HepG2 (cell line): ENCODE measurements around the gene CERT1. TPM values are rescaled to one million over a fixed set of nuclear protein-coding genes. Genes with fewer than 3 reads are reported as not detected.

Source experiments
- ATAC-seq: fragments of 200-7000 bp; cut with Tn5 transposase; 3 replicates; pipeline ENCODE4 v1.9.1; 2020; ENCODE audit warnings: mild to moderate bottlenecking, moderate library complexity
- BruUV-seq: library from RNA; stranded (reverse); fragments of 400-500 nt; replicated peaks from 2 replicates; lab custom pipeline; 2021; lab: Mats Ljungman, UMichigan
- CTCF ChIA-PET: fragments of 300-600 bp; formaldehyde crosslinking; extraction: SDS; loops from one replicate; lab custom pipeline; 2021; ENCODE audit warnings: low total read pairs, inconsistent platforms, low intra/inter-chr PET ratio; lab: Yijun Ruan, JAX
- POLR2A ChIA-PET: fragments of 350-600 bp; sonication (Branson Sonifier 250); formaldehyde crosslinking; loops from one replicate; lab custom pipeline; 2020; ENCODE audit warnings: antibody characterized with exemption, inconsistent platforms; lab: Yijun Ruan, JAX
- DNase-seq: peaks from one replicate; pipeline ENCODE4 v3.0.0-alpha.2; 2015; ENCODE audit warnings: low spot score
- FAIRE-seq: peaks from 3 replicates; lab custom pipeline; 2011; peaks lifted over from hg19 to GRCh38; lab: Jason Lieb, UNC
- H2AFZ ChIP-seq: one replicate; pipeline ENCODE4 v1.6.1; 2011; ENCODE audit warnings: low read length, inconsistent platforms
- H3K27ac ChIP-seq: fragments of 300-600 bp; 3 replicates; pipeline ENCODE4 v1.8.0; 2011; ENCODE audit warnings: mixed run types, mild to moderate bottlenecking, mixed read lengths, low read length, inconsistent platforms; ENCODE audit not compliant: insufficient read depth; ENCODE audit errors: extremely low read length
- H3K27me3 ChIP-seq, 2 experiments: fragments of 200-600 bp in 1 of 2; 2 replicates in 1 of 2; 3 replicates in 1 of 2; pipeline versions ENCODE4 v1.6.0 to v1.8.0; 2011; ENCODE audit warnings: low read length in 2 of 2, mild to moderate bottlenecking in 2 of 2, moderate library complexity in 2 of 2, inconsistent platforms in 1 of 2; ENCODE audit not compliant: insufficient read depth in 2 of 2, control insufficient read depth in 1 of 2
- H3K36me3 ChIP-seq, 2 experiments: fragments of 200-600 bp in 1 of 2; replicated peaks in 1 of 2; 2 replicates in 1 of 2; 3 replicates in 1 of 2; pipeline versions ENCODE4 v1.5.1 to v1.8.0; 2011; ENCODE audit warnings: low read length in 2 of 2, inconsistent platforms in 1 of 2; ENCODE audit not compliant: insufficient read depth in 2 of 2, control insufficient read depth in 1 of 2
- H3K4me1 ChIP-seq: 2 replicates; pipeline ENCODE4 v1.5.1; 2012; ENCODE audit warnings: low read length, inconsistent platforms; ENCODE audit not compliant: insufficient read depth
- H3K4me2 ChIP-seq: 2 replicates; pipeline ENCODE4 v1.6.0; 2011; ENCODE audit warnings: low read depth, low read length, inconsistent platforms
- H3K4me3 ChIP-seq, 3 experiments: fragments of 200-600 bp in 1 of 3; sonication (generic), shearing (Covaris generic) in 1 of 3; replicated peaks in 1 of 3; 2 replicates each; pipeline ENCODE4 v1.5.1; 2011 to 2016; ENCODE audit warnings: low read length in 3 of 3, inconsistent platforms in 2 of 3, low read depth in 2 of 3, mild to moderate bottlenecking in 2 of 3, control low read depth in 1 of 3, mixed read lengths in 1 of 3; ENCODE audit not compliant: insufficient read depth in 1 of 3
- H3K79me2 ChIP-seq: one replicate; pipeline ENCODE4 v1.6.1; 2011; ENCODE audit warnings: low read length, inconsistent platforms; ENCODE audit not compliant: insufficient read depth
- H3K9ac ChIP-seq: 2 replicates; pipeline ENCODE4 v1.6.0; 2011; ENCODE audit warnings: mild to moderate bottlenecking, low read depth, low read length, inconsistent platforms; ENCODE audit not compliant: insufficient read depth
- H3K9me3 ChIP-seq: 2 replicates; pipeline ENCODE4 v1.5.1; 2012; ENCODE audit warnings: mild to moderate bottlenecking, low read length
- H4K20me1 ChIP-seq: 2 replicates; pipeline ENCODE4 v1.6.0; 2011; ENCODE audit warnings: inconsistent platforms, mild to moderate bottlenecking, low read length, moderate library complexity; ENCODE audit not compliant: insufficient read depth
- BCL6 ChIP-seq: IDR thresholded peaks from 2 replicates; pipeline ENCODE4 v1.6.1; 2016; ENCODE audit warnings: missing genetic modification reagents, missing compliant biosample characterization
- ISL2 ChIP-seq: sonication (generic); formaldehyde crosslinking; IDR thresholded peaks from 2 replicates; pipeline ENCODE4 v1.5.0; 2020; ENCODE audit warnings: missing genetic modification reagents
- MED1 ChIP-seq: sonication (generic); formaldehyde crosslinking; IDR thresholded peaks from 2 replicates; pipeline ENCODE4 v1.4.0; 2020; ENCODE audit warnings: missing genetic modification reagents
- MEIS1 ChIP-seq: sonication (generic); formaldehyde crosslinking; IDR thresholded peaks from 2 replicates; pipeline ENCODE4 v1.9.0; 2021; ENCODE audit warnings: mild to moderate bottlenecking, missing genetic modification reagents, moderate library complexity, borderline replicate concordance
- NCOA2 ChIP-seq: sonication (generic); formaldehyde crosslinking; IDR thresholded peaks from 2 replicates; pipeline ENCODE4 v1.8.0; 2022; ENCODE audit warnings: inconsistent platforms
- SRF ChIP-seq: IDR thresholded peaks from 2 replicates; pipeline ENCODE4 v1.6.1; 2011; ENCODE audit warnings: mild to moderate bottlenecking, low read depth, low read length, moderate library complexity
- SYNCRIP ChIP-seq: fragments of 200-400 bp; formaldehyde crosslinking; IDR thresholded peaks from 2 replicates; pipeline ENCODE4 v1.6.1; 2018; ENCODE audit warnings: mild to moderate bottlenecking, low read depth, low read length; ENCODE audit not compliant: insufficient read depth
- THYN1 ChIP-seq: sonication (generic); formaldehyde crosslinking; IDR thresholded peaks from 2 replicates; pipeline ENCODE4 v1.8.1; 2023; ENCODE audit warnings: low read depth, mild to moderate bottlenecking, moderate library complexity, missing genetic modification reagents, borderline replicate concordance
- ZNF160 ChIP-seq: sonication (generic); formaldehyde crosslinking; IDR thresholded peaks from 2 replicates; pipeline ENCODE4 v1.8.0; 2022; ENCODE audit warnings: mild to moderate bottlenecking, inconsistent platforms, missing genetic modification reagents
- ZNF180 ChIP-seq: sonication (generic); formaldehyde crosslinking; IDR thresholded peaks from 2 replicates; pipeline ENCODE4 v1.4.0; 2020; ENCODE audit warnings: low read depth, missing genetic modification reagents, borderline replicate concordance
- ZNF543 ChIP-seq: sonication (generic); formaldehyde crosslinking; IDR thresholded peaks from 2 replicates; pipeline ENCODE4 v1.4.0; 2020; ENCODE audit warnings: mild to moderate bottlenecking, missing genetic modification reagents
- ZSCAN20 ChIP-seq: sonication (generic); formaldehyde crosslinking; IDR thresholded peaks from 2 replicates; pipeline ENCODE4 v1.4.0; 2020; ENCODE audit warnings: missing genetic modification reagents, mild to moderate bottlenecking, borderline replicate concordance
- WGBS: methylation state at CpG from one replicate; pipeline ENCODE4 v1.1.6; 2017; ENCODE audit warnings: low lambda C conversion rate; 5-methylcytosine and 5-hydroxymethylcytosine counted together
- in situ Hi-C: cut with HindIII; loops from 2 replicates; pipeline ENCODE4 v1.10.0; 2017; ENCODE audit warnings: low pct_unique_long_range_greater_than_20kb; ENCODE audit not compliant: extremely low pct_ligation_motif_present
- intact Hi-C: fragments of 100-400 bp; cut with micrococcal nuclease; formaldehyde crosslinking; loops from one replicate; pipeline ENCODE4 v1.10.0; 2022; ENCODE audit not compliant: unreplicated experiment
- polyA plus RNA-seq, 8 experiments: library from polyadenylated mRNA; depleted of rRNA in 3 of 8; stranded (reverse) in 7 of 8; unstranded in 1 of 8; fragments of >200 nt; fragmentation: Illumina TruSeq in 4 of 8; extraction: Trizol in 4 of 8; gene quantifications; 2 replicates each; pipeline versions ENCODE4 v1.2.1 to v1.2.3, GENCODE V29; 2011 to 2016; ENCODE audit warnings: low read depth in 4 of 8, missing spikeins in 1 of 8, mixed read lengths in 1 of 8; ENCODE audit not compliant: insufficient read depth in 1 of 8
- total RNA-seq, 5 experiments: library from RNA; depleted of rRNA; stranded (reverse); fragments of >200 nt; fragmentation: Illumina TruSeq; extraction: Trizol; gene quantifications; 2 replicates each; pipeline ENCODE4 v1.2.3, GENCODE V29; 2016; ENCODE audit warnings: low read depth in 1 of 5
- TF ChIP-seq, protein P1 (sequence below): sonication (generic); formaldehyde crosslinking; IDR thresholded peaks from 2 replicates; pipeline ENCODE4 v1.5.1; 2020; ENCODE audit warnings: mild to moderate bottlenecking, missing genetic modification reagents
- TF ChIP-seq, protein P2 (sequence below): sonication (generic); formaldehyde crosslinking; IDR thresholded peaks from 2 replicates; pipeline ENCODE4 v1.4.0; 2020; ENCODE audit warnings: missing genetic modification reagents

The CERT1 gene
- total and polyA plus RNA-seq, 2 of the 13 experiments (the other 11 are each of a cell fraction or from before 2014, with no cell fraction given) = 8.2 to 12.7 TPM

DNA sequence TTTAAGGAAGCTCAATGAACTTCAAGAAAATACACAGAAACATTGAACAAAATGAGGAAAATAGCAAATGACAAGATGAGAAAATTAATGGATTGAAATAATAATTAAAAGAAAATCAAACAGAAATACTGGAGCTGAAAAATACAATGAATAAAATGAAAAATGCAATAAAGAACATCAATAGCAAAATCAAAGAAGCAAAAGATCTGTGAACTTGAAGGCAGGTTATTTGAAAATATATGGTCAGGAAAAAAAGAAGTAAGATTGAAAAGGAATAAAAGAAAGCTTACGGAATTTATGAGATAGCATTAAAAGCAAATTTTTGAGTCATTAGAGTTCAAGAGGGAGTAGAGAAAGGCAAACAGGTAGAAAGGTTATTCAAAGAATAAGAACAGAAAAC is 42.4 kb downstream of the CERT1 start:
- H3K27me3 ChIP-seq = no peaks in the 10 kb centered on the region
- ChIA-PET POLR2A (no interaction called here), CTCF (no interaction called here)
- no TSS peak for BruUV-seq
- no peak overlapping the region for H2AFZ ChIP-seq
- no peak for DNase-seq
- no peak for ATAC-seq
- H3K36me3 ChIP-seq = no peaks in the 10 kb centered on the region
- H3K4me3 ChIP-seq = no peak overlapping the region
- peaks cover 17% of the 10 kb centered on the region; the same call in 1 of the 2 replicates for H3K9me3 ChIP-seq
- peaks cover 13% of the 10 kb centered on the region; the same call in 1 of the 2 replicates for H4K20me1 ChIP-seq
- no peak for FAIRE-seq
- H3K9ac ChIP-seq = no peak overlapping the region
- H3K27ac ChIP-seq = no peak overlapping the region
- peak; percentile 85; the same call in 1 of the 2 replicates for TF ChIP-seq ZNF160 (CRISPR knock-in tag)
- TF ChIP-seq ISL2 (CRISPR knock-in tag) = no peak
- TF ChIP-seq, protein P1, sequence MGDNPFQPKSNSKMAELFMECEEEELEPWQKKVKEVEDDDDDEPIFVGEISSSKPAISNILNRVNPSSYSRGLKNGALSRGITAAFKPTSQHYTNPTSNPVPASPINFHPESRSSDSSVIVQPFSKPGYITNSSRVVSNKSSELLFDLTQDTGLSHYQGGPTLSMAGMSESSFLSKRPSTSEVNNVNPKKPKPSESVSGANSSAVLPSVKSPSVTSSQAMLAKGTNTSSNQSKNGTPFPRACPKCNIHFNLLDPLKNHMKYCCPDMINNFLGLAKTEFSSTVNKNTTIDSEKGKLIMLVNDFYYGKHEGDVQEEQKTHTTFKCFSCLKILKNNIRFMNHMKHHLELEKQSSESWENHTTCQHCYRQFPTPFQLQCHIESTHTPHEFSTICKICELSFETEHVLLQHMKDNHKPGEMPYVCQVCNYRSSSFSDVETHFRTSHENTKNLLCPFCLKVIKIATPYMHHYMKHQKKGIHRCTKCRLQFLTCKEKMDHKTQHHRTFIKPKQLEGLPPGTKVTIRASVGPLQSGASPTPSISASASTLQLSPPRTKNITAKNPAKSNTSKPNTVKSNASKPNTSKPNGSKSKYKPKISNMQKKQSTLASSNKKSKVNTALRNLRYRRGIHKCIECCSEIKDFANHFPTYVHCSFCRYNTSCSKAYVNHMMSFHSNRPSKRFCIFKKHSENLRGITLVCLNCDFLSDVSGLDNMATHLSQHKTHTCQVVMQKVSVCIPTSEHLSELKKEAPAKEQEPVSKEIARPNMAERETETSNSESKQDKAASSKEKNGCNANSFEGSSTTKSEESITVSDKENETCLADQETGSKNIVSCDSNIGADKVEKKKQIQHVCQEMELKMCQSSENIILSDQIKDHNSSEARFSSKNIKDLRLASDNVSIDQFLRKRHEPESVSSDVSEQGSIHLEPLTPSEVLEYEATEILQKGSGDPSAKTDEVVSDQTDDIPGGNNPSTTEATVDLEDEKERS (CRISPR knock-in tag) = no peak
- no peak for TF ChIP-seq MED1 (CRISPR knock-in tag)
- intact Hi-C loops (no loop called here), in situ Hi-C loops (no loop called here)
- H3K4me1 ChIP-seq = peaks cover 20% of the 10 kb centered on the region
- peaks cover 34% of the 10 kb centered on the region for H3K79me2 ChIP-seq
- H3K4me2 ChIP-seq = no peak overlapping the region
- WGBS = 98% methylated on average over 1 of the region's 1 CpG

DNA sequence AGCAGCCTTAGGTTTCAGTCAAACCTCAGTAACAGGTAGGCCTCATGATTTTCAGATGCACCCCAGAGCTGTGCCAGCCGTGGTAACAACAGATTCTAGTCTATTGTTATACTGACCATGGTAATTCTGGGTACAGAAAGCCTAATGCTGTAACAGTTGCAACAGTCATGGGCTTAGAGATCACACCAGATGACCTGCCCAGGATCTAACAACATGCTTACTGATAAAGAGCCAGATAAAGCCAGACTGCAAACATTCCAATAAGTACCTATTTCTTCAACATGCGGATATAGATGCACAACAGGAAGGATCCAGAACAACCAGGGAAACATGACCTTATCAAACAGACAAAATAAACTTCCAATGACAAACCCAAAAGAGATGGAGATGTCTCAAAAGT is 42.8 kb downstream of the CERT1 start:
- Histone ChIP-seq H2AFZ (no peak overlapping the region), H3K9me3 (peaks cover 17% of the 10 kb centered on the region; the same call in 1 of the 2 replicates), H3K27ac (no peak overlapping the region), H3K4me1 (peaks cover 16% of the 10 kb centered on the region), H3K4me2 (no peak overlapping the region), H3K36me3 (no peaks in the 10 kb centered on the region), H3K27me3 (no peaks in the 10 kb centered on the region), H3K79me2 (peaks cover 34% of the 10 kb centered on the region), H4K20me1 (peaks cover 13% of the 10 kb centered on the region; the same call in 1 of the 2 replicates), H3K9ac (no peak overlapping the region), H3K4me3 (no peak overlapping the region)
- CTCF ChIA-PET = no interaction called here
- BruUV-seq = no TSS peak
- FAIRE-seq (no peak), ATAC-seq (no peak; the same call in 2 of the 3 replicates), DNase-seq (peak; percentile 35)
- WGBS = 58% methylated on average over 2 of the region's 2 CpGs
- in situ Hi-C loops = no loop called here
- POLR2A ChIA-PET = no interaction called here
- intact Hi-C loops = no loop called here
- TF ChIP-seq SYNCRIP = no peak
- no peak for TF ChIP-seq ZSCAN20
- TF ChIP-seq MEIS1 (CRISPR knock-in tag) = no peak
- no peak for TF ChIP-seq ZNF543
- no peak for TF ChIP-seq ZNF180
- TF ChIP-seq THYN1 = no peak
- TF ChIP-seq NCOA2 (CRISPR knock-in tag) = 0 out of 2 replicates have a peak, but pooled peaks have one; percentile 34
- no peak for TF ChIP-seq SRF
- TF ChIP-seq, protein P2, sequence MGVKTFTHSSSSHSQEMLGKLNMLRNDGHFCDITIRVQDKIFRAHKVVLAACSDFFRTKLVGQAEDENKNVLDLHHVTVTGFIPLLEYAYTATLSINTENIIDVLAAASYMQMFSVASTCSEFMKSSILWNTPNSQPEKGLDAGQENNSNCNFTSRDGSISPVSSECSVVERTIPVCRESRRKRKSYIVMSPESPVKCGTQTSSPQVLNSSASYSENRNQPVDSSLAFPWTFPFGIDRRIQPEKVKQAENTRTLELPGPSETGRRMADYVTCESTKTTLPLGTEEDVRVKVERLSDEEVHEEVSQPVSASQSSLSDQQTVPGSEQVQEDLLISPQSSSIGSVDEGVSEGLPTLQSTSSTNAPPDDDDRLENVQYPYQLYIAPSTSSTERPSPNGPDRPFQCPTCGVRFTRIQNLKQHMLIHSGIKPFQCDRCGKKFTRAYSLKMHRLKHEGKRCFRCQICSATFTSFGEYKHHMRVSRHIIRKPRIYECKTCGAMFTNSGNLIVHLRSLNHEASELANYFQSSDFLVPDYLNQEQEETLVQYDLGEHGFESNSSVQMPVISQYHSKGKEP (CRISPR knock-in tag) = no peak
- peak; percentile 33; the same call in 1 of the 2 replicates for TF ChIP-seq BCL6 (CRISPR knock-in tag)
